ENCODE data around the gene TERT. TPM values are rescaled to one million over a fixed set of nuclear protein-coding genes. Genes with fewer than 3 reads are reported as not detected.
A peak's percentile ranks its signal among the peaks of the same experiment; 100 is the strongest.
"Not testable (repeated sequence)": the region's sequence is repeated elsewhere in the genome, so short reads cannot be mapped to it uniquely, and the experiment has no call there.

TERT gene
- total RNA-seq (1 to 10 TPM; 2.0 to 2.5 TPM), polyA plus RNA-seq (not detected)

- no peaks in the 10 kb centered on the region for H3K9me3 Mint-ChIP-seq
- Histone ChIP-seq H3K4me1 (ENCODE audit: insufficient read depth, low read length) (peaks cover 9% of the 10 kb centered on the region), H3K27me3 (ENCODE audit: insufficient read depth, low read length, poor library complexity, severe bottlenecking) (no peaks in the 10 kb centered on the region), H3K36me3 (ENCODE audit: insufficient read depth, low read length) (no peaks in the 10 kb centered on the region), H3K9me3 (ENCODE audit: low read length) (no peaks in the 10 kb centered on the region), H3K27ac (ENCODE audit: low read depth, low read length) (no peak within 1 kb of the TSS), H3K4me3 (ENCODE audit: low read length) (no peak within 1 kb of the TSS)
- DNase-seq, result peak; percentile 14 to 64 (median 30)
- no peaks in the 10 kb centered on the region for H3K36me3 Mint-ChIP-seq
- H3K27ac Mint-ChIP-seq, result no peak within 1 kb of the TSS
- peaks cover 4% of the 10 kb centered on the region in 3 donors for H3K4me1 Mint-ChIP-seq
- H3K4me3 Mint-ChIP-seq, result peak within 1 kb of the TSS in 2 of 7 donors; percentile 29 to 34
- peaks cover 5 to 7% of the 10 kb centered on the region in 2 donors for H3K27me3 Mint-ChIP-seq
- ChIA-PET CTCF (no interaction called here), POLR2A (interaction anchor here (0.9 kb wide), 1 partner anchor 50 kb away, joined by 3 read pairs; the partner anchor contains the start of gene CLPTM1L)
Observed at GRCh38 chr5:1294835-1295649, at the start of gene TERT. TSS of gene TERT (minus strand) at chr5:1295068. CDS start at chr5:1294989, 79 bp downstream.

GRCh38 chr5:1343931-1344901 is 49.3 kb upstream of the TERT start:
- Histone ChIP-seq H3K4me3 (ENCODE audit: low read length) (peak overlapping the region; percentile 58), H3K27ac (ENCODE audit: low read depth, low read length) (peak overlapping the region; percentile 34), H3K36me3 (ENCODE audit: insufficient read depth, low read length) (peaks cover 19% of the 10 kb centered on the region), H3K9me3 (ENCODE audit: low read length) (no peaks in the 10 kb centered on the region), H3K4me1 (ENCODE audit: insufficient read depth, low read length) (peaks cover 32% of the 10 kb centered on the region), H3K27me3 (ENCODE audit: insufficient read depth, low read length, poor library complexity, severe bottlenecking) (no peaks in the 10 kb centered on the region)
- H3K36me3 Mint-ChIP-seq, result peaks cover 4 to 38% (median 18%) of the 10 kb centered on the region in 3 donors
- H3K9me3 Mint-ChIP-seq, result no peaks in the 10 kb centered on the region
- H3K4me1 Mint-ChIP-seq, result peaks cover 29 to 38% (median 37%) of the 10 kb centered on the region in 3 donors
- peak in 2 of 5 donors; percentile 19 to 47 for DNase-seq
- ChIA-PET POLR2A (interaction anchor here (0.7 to 3.0 kb wide), 5 partner anchors 29 to 449 kb away, joined by 3 to 17 read pairs (median 4); partner anchors contain the start of gene TERT), CTCF (interaction anchor here (1.3 to 1.6 kb wide), 2 partner anchors 22 to 30 kb away, joined by 3 read pairs; no protein-coding TSS in a partner anchor)
- H3K4me3 Mint-ChIP-seq, result peak overlapping the region; percentile 85 to 95 (median 92)
- H3K27me3 Mint-ChIP-seq, result no peaks in the 10 kb centered on the region
- peak overlapping the region; percentile 81 to 95 (median 92) for H3K27ac Mint-ChIP-seq

DNA sequence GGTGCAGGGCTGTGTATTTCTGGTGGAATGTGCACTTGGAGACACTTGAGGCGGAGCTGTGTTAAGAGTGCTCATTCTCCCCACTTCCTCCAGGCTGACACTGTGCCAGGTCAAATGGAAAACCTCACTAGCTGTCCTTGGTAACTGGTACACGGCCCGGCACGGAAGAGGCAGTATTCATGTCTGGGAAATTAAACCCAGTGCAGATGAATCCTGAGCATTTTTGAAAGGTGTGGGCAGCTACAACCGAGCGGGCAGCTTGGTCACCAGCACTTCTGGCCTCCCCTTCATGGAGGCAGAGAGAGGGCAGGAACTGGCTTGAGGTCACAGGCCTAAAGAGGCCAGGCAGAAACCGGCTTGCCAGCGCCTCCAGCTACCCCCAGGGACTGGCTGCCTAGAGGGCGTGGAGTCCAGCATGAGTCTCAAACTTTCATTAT is 48.5 kb upstream of the TERT start:
- H3K27me3 ChIP-seq (ENCODE audit: insufficient read depth, low read length, poor library complexity, severe bottlenecking), result no peaks in the 10 kb centered on the region
- ChIA-PET CTCF (interaction anchor here (1.3 to 1.7 kb wide), 2 partner anchors 21 to 88 kb away, joined by 3 to 4 read pairs; no protein-coding TSS in a partner anchor), POLR2A (no interaction called here)
- H3K36me3 ChIP-seq (ENCODE audit: insufficient read depth, low read length), result peaks cover 19% of the 10 kb centered on the region
- DNase-seq, result no peak
- H3K9me3 ChIP-seq (ENCODE audit: low read length), result no peaks in the 10 kb centered on the region
- peaks cover 32% of the 10 kb centered on the region for H3K4me1 ChIP-seq (ENCODE audit: insufficient read depth, low read length)
- Mint-ChIP-seq H3K27ac (peak overlapping the region in 3 of 8 donors; percentile 85 to 95 (median 92)), H3K4me1 (peaks cover 29 to 38% (median 37%) of the 10 kb centered on the region in 3 donors), H3K27me3 (no peaks in the 10 kb centered on the region), H3K9me3 (no peaks in the 10 kb centered on the region), H3K4me3 (peak overlapping the region; percentile 53 to 95 (median 90)), H3K36me3 (peaks cover 4 to 46% (median 18%) of the 10 kb centered on the region in 3 donors)
- H3K27ac ChIP-seq (ENCODE audit: low read depth, low read length), result no peak overlapping the region
- no peak overlapping the region for H3K4me3 ChIP-seq (ENCODE audit: low read length)

GRCh38 chr5:1342711-1343110 is 47.8 kb upstream of the TERT start:
- Histone ChIP-seq H3K4me1 (ENCODE audit: insufficient read depth, low read length) (peaks cover 32% of the 10 kb centered on the region), H3K36me3 (ENCODE audit: insufficient read depth, low read length) (peaks cover 26% of the 10 kb centered on the region)
- H3K27me3 Mint-ChIP-seq; H3K9me3 ChIP-seq (ENCODE audit: low read length); H3K27me3 ChIP-seq (ENCODE audit: insufficient read depth, low read length, poor library complexity, severe bottlenecking); H3K4me3 ChIP-seq (ENCODE audit: low read length); H3K9me3 Mint-ChIP-seq; POLR2A ChIA-PET; H3K27ac ChIP-seq (ENCODE audit: low read depth, low read length): not testable (repeated sequence)
- Mint-ChIP-seq H3K36me3 (peaks cover 4 to 53% (median 18%) of the 10 kb centered on the region in 3 donors), H3K4me1 (peaks cover 29 to 38% (median 37%) of the 10 kb centered on the region in 3 donors), H3K27ac (peak overlapping the region in 2 of 8 donors; percentile 47 to 85), H3K4me3 (peak overlapping the region in 6 of 7 donors; percentile 84 to 95 (median 91))
- peak in 1 of 5 donors; percentile 32 for DNase-seq
- CTCF ChIA-PET, result interaction anchor here (0.7 to 1.7 kb wide), 4 partner anchors 15 to 175 kb away, joined by 4 to 5 read pairs (median 4); no protein-coding TSS in a partner anchor

DNA sequence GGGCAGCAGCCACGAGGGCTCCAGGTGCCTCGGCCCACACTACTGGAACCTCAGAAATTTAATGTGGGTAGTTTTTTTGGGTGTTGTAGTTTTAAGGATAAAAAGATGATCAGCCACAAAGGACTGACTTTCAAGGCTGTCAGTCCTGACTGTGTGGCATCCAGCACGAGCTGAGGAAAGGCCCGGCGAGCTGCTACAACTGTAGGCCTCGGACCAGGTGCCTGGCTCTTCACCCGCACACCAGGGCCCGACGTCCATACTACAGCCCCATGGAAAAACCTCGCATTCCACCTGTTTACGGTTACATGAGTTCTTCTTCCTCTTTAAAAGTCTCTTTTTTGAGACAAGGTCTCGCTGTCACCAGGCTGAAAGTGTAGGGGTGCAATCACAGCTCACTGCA is 47.4 kb upstream of the TERT start:
- peaks cover 30% of the 10 kb centered on the region for H3K36me3 ChIP-seq (ENCODE audit: insufficient read depth, low read length)
- DNase-seq, result peak in 1 of 5 donors; percentile 10
- peaks cover 32% of the 10 kb centered on the region for H3K4me1 ChIP-seq (ENCODE audit: insufficient read depth, low read length)
- Mint-ChIP-seq H3K9me3 (no peaks in the 10 kb centered on the region), H3K27me3 (no peaks in the 10 kb centered on the region), H3K4me1 (peaks cover 29 to 38% (median 37%) of the 10 kb centered on the region in 3 donors), H3K4me3 (peak overlapping the region in 1 of 7 donors; percentile 49), H3K27ac (peak overlapping the region in 2 of 8 donors; percentile 71 to 85), H3K36me3 (peaks cover 4 to 57% (median 18%) of the 10 kb centered on the region in 3 donors)
- no peak overlapping the region for H3K27ac ChIP-seq (ENCODE audit: low read depth, low read length)
- H3K27me3 ChIP-seq (ENCODE audit: insufficient read depth, low read length, poor library complexity, severe bottlenecking), result no peaks in the 10 kb centered on the region
- no peaks in the 10 kb centered on the region for H3K9me3 ChIP-seq (ENCODE audit: low read length)
- POLR2A ChIA-PET, result no interaction called here
- CTCF ChIA-PET, result interaction anchor here (0.7 to 1.7 kb wide), 4 partner anchors 15 to 175 kb away, joined by 4 to 5 read pairs (median 4); no protein-coding TSS in a partner anchor
- H3K4me3 ChIP-seq (ENCODE audit: low read length), result no peak overlapping the region

DNA sequence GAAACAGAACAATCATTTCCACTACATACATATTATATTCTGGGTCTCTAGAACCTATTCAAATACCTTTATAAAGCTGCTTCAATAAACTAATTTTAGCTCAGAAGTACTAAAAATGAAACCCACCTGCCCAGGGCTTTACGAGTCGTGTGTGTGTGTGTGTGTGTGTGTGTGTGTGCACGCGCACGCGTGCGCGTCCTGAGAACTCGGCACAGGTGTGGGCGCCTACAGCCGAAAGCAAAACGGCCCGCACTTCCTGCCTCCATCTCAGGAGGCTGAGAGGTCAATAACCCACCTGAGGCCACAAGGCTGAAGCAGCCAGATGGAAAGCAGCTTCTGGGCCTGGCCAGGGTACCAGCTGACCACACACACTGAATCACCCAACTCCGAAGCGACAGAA is 47.0 kb upstream of the TERT start:
- H3K4me3 Mint-ChIP-seq, result peak overlapping the region in 2 of 7 donors; percentile 8 to 13
- CTCF ChIA-PET, result interaction anchor here (0.7 to 1.7 kb wide), 4 partner anchors 15 to 174 kb away, joined by 4 to 5 read pairs (median 4); no protein-coding TSS in a partner anchor
- H3K36me3 Mint-ChIP-seq, result peaks cover 4 to 61% (median 18%) of the 10 kb centered on the region in 3 donors
- POLR2A ChIA-PET, result no interaction called here
- peaks cover 28 to 38% (median 37%) of the 10 kb centered on the region in 3 donors for H3K4me1 Mint-ChIP-seq
- H3K9me3 ChIP-seq (ENCODE audit: low read length), result no peaks in the 10 kb centered on the region
- no peak overlapping the region for H3K4me3 ChIP-seq (ENCODE audit: low read length)
- peaks cover 32% of the 10 kb centered on the region for H3K4me1 ChIP-seq (ENCODE audit: insufficient read depth, low read length)
- no peaks in the 10 kb centered on the region for H3K9me3 Mint-ChIP-seq
- H3K36me3 ChIP-seq (ENCODE audit: insufficient read depth, low read length), result peaks cover 34% of the 10 kb centered on the region
- H3K27me3 Mint-ChIP-seq, result no peaks in the 10 kb centered on the region
- H3K27ac ChIP-seq (ENCODE audit: low read depth, low read length), result no peak overlapping the region
- peak in 1 of 5 donors; percentile 8 for DNase-seq
- no peaks in the 10 kb centered on the region for H3K27me3 ChIP-seq (ENCODE audit: insufficient read depth, low read length, poor library complexity, severe bottlenecking)
- H3K27ac Mint-ChIP-seq, result peak overlapping the region in 3 of 8 donors; percentile 24 to 85 (median 71)

GRCh38 chr5:1339818-1340210 is 44.9 kb upstream of the TERT start:
- Mint-ChIP-seq H3K27ac (peak overlapping the region in 2 of 8 donors; percentile 69 to 88), H3K4me3 (peak overlapping the region in 1 of 7 donors; percentile 42), H3K4me1 (peaks cover 22 to 33% (median 28%) of the 10 kb centered on the region in 3 donors), H3K36me3 (peaks cover 4 to 80% (median 18%) of the 10 kb centered on the region in 3 donors)
- Histone ChIP-seq H3K36me3 (ENCODE audit: insufficient read depth, low read length) (peaks cover 50% of the 10 kb centered on the region), H3K4me1 (ENCODE audit: insufficient read depth, low read length) (peaks cover 31% of the 10 kb centered on the region)
- DNase-seq; H3K27ac ChIP-seq (ENCODE audit: low read depth, low read length); H3K4me3 ChIP-seq (ENCODE audit: low read length); H3K27me3 ChIP-seq (ENCODE audit: insufficient read depth, low read length, poor library complexity, severe bottlenecking); H3K9me3 Mint-ChIP-seq; CTCF ChIA-PET; H3K27me3 Mint-ChIP-seq; POLR2A ChIA-PET; H3K9me3 ChIP-seq (ENCODE audit: low read length): not testable (repeated sequence)

Measured in CD8-positive, alpha-beta memory T cell (primary cell).